HuH-7 (cell line): Measurements from ENCODE around the gene ZNF318.
A peak's percentile ranks its signal among the peaks of the same experiment; 100 is the strongest.
"Not testable (repeated sequence)": the region's sequence is repeated elsewhere in the genome, so short reads cannot be mapped to it uniquely, and the experiment has no call there.

Source experiments
- DNase-seq: peaks from one replicate; pipeline ENCODE4 v3.0.0; 2011; ENCODE audit warnings: low spot score

ZNF318 gene, protein sequence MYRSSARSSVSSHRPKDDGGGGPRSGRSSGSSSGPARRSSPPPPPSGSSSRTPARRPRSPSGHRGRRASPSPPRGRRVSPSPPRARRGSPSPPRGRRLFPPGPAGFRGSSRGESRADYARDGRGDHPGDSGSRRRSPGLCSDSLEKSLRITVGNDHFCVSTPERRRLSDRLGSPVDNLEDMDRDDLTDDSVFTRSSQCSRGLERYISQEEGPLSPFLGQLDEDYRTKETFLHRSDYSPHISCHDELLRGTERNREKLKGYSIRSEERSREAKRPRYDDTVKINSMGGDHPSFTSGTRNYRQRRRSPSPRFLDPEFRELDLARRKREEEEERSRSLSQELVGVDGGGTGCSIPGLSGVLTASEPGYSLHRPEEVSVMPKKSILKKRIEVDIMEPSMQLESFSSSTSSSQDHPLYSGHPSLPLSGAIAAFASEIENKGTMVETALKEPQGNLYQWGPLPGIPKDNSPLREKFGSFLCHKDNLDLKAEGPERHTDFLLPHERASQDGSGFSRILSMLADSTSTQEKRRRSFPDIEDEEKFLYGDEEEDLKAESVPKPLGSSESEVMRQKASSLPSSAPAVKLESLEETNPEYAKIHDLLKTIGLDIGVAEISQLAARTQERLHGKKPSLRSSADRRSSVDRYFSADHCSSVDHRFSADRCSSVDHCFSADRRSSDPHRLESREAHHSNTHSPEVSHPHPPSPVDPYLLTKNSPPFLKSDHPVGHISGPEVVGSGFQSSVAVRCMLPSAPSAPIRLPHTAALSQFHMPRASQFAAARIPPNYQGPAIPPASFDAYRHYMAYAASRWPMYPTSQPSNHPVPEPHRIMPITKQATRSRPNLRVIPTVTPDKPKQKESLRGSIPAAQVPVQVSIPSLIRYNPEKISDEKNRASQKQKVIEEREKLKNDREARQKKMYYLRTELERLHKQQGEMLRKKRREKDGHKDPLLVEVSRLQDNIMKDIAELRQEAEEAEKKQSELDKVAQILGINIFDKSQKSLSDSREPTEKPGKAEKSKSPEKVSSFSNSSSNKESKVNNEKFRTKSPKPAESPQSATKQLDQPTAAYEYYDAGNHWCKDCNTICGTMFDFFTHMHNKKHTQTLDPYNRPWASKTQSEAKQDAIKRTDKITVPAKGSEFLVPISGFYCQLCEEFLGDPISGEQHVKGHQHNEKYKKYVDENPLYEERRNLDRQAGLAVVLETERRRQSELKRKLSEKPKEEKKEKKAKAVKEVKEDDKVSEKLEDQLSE (N-terminal part only)

DNA sequence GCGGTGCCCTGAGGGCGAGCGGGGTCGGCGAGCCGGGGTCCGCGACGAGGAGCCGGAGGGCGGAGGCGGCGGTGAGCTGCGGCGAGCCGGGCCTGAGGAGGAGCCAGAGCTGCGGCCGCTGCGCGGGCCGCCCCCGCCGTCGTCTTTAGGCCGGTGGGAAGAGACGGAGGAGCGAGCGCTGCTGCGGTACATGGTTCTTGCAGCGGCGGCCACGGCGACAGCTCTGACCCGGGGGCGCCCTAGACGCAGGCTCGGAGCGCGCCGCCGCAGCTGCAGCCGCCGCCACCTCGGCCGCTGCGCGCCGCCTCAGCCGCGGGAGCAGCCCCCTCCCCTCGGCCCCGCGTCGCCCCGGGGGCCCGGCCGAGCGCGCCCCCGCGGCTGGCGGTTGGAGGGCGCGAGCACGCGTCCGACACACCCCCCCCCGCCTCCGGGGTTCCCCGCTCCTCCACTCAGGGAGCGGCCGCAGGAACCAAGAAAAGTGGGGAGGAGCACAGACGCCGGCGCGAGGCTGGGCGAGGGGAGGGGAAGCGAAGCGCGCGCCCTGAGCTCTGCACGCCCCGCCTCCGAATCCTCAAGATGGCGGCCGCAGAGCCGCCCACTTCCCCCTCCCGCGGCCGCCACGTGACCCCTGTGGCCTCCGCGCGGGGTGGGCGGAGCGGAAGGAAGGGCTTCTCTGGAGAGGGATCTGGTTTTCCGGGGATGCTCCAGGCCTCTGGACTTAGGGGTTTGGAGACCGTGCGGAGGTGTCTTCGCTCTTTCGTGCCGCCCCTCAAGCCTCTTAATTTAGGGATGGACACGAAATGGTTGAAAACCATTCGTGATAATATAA, at the start of gene ZNF318:
TSS of gene ZNF318 (minus strand) at position 474 of the 829 bp plus-strand sequence. CDS start at position 192, 282 bp downstream.
- peak; percentile 75 for DNase-seq

DNA sequence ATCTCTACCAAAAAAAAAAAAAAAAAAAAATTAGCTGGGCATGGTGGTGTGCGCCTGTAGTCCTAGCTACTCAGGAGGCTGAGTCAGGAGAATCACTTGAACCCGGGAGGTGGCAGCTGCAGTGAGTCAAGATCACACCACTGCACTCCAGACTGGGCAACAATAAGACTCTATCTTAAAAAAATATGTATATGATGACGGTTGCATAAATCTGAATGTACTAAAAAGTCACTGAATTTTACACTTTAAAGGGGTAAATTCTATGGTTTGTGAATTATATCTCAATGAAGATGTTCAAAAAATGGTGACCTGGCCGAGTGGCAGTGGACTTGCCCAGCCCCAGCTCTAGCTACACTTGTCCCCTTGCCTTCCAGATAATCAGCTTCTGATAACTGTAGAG, 47.5 kb upstream of the ZNF318 start:
- no peak for DNase-seq

DNA sequence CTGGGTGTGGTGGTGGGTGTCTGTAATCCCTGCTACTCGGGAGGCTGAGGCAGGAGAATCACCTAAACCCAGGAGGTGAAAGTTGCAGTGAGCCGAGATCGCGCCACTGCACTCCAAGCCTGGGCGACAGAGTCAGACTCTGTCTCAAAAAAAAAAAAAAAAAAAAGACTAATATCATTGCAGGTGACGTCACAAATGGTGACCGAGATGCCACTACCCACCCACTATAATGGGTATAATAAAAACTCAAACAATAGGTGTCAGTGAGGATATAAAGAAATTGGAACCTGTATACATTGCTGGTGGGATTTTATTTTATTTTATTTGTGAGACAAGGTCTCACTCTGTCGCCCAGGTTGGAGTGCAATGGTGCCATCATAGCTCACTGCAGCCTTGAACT, 45.8 kb upstream of the ZNF318 start:
- DNase-seq, result not testable (repeated sequence)

DNA sequence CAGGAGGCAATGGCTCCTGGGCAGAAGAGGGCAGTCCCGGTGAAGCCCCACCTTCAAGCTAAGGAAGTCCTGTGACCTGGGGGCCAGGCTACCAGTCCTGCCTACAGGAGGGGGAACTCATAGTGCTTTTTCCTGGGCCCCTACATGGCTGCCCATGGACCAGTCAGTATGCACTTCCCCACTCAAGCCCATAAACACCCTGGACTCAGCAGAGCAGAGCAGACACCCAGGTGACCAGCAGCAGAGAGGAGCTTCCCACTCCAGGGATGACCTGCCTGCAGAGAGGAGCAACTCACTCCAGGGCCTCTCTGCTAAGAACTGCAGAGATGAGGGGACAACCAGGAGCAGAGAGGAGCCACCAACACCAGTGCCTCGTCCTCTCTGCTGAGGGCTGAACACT, 43.6 kb upstream of the ZNF318 start:
- DNase-seq, result no peak

DNA sequence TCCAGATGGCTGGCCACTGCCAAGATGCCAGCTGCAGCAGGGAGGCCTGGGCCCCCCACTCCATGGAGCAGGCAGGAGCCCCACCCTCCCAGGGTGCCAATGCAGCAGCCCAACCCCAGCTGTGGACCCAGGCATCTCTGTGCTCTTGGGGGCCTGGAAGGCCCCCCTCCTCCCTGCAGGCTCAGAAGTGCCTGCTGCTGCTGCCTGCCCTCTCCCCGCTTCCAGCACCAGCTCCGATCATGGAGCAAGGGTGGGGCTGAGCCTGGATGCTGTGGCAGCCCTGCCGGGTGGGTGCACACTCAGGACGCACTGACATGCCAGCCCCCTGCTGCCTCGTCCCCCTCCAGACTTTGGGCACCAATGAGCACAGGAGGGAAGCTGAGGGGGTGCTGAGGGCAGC, 43.1 kb upstream of the ZNF318 start:
- no peak for DNase-seq

DNA sequence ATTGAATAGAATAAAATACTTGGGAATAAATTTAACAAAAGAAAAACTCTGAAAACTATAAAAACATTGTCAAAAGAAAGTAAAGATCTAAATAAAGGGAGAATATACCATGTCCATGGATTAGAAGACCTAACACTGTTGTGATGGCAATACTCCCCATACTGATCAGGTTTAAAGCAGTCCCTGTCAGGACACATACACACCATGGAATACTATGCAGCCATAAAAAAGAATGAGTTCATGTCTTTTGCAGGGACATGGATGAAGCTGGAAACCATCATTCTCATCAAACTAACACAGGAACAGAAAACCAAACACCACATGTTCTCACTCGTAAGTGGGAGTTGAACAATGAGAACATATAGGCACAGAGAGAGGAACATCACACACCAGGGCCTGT, 41.3 kb upstream of the ZNF318 start:
- DNase-seq, result not testable (repeated sequence)

DNA sequence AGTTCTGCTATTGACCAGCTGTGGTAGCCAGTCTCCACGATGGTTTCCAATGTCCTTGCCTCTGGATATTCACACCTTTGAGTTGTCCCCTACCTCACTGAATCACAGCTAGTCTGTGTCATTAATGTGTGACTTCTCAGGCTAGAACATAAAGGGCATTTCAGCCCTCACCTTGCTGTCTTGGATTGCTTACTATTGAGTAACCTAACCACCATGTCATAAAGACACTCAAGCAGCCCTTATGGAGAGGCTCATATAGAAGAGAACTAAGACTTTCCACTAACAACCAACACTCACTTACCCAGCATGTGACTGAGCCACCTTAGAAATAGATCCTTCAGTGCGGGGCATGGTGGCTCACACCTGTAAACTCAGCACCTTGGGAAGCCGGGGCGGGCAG, 38.8 kb upstream of the ZNF318 start:
- no peak for DNase-seq

DNA sequence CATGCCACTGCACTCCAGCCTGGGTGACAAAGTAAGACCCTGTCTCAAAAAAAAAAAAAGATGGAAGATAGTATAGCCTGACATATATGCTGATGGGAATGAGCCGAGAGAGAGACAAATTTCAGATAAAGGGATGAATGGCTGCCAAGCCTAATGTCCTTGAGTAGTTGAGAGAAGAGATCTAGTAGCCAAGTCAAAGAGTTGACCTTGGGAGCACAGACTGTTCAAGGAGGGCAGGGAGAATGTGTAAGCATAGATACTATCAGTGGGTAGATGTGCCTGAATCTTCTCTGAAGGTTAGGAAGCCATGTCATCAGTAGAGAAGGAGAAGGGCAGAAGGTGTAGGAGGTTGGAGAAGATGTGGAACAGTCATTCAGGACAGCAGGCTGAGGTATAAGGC, 37.8 kb upstream of the ZNF318 start:
- DNase-seq, result no peak

DNA sequence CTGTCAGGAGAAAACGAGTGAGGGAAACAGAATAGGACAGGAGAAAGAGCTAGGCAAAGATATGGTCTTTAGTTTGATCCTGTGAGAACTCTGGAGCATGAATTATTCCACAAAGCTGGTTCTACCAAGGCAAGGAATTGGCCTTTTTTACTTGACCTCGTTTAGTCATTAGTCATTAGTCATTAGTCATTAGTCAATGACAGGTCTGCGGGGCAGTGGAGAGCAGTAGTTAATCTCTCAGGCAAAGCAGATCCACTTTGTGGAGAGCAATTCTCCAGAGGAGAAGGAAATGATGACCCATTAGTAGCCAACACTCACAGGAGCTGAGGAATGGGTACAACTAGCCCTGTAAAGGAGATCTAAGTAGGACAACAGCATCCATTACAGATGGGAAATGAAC, 35.9 kb upstream of the ZNF318 start:
- no peak for DNase-seq

DNA sequence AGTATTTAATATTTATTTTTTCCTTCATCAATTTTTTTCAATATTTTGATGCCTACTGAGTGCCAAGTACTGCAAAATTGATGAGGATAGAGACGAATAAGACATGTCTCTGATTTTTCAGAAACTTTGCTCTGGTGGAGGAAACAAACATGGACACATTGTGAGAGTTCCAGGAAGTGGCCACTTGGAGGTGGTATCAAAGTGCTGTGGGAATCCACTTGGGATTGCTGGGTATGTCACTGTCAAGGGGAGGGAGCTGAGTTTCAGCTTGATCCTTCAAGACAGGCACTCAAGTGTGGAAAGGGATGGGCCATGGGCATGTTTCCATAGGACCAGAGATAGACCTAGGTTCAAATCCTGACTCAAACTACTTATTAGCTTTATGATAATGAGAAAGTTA, 33.4 kb upstream of the ZNF318 start:
- DNase-seq, result no peak

DNA sequence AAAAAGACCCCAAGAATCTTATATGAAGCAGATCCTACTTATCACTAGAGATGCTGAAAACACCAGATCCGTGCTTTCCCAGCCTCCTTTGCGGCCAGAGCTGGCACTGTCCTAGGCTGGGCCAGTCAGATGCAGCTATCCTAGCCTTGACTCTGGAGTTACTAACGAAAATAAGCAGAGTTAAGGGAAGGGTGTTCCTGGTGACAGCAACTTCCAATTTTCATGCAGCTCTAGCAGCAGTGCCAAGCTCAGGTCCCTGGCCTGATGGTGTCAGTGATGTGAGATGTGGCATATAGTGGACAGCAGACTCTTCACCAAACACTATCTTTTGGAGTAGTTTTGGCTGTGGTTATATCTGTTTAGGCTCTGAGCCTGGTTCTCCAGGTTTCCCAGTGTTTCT, 32.3 kb upstream of the ZNF318 start:
- no peak for DNase-seq

DNA sequence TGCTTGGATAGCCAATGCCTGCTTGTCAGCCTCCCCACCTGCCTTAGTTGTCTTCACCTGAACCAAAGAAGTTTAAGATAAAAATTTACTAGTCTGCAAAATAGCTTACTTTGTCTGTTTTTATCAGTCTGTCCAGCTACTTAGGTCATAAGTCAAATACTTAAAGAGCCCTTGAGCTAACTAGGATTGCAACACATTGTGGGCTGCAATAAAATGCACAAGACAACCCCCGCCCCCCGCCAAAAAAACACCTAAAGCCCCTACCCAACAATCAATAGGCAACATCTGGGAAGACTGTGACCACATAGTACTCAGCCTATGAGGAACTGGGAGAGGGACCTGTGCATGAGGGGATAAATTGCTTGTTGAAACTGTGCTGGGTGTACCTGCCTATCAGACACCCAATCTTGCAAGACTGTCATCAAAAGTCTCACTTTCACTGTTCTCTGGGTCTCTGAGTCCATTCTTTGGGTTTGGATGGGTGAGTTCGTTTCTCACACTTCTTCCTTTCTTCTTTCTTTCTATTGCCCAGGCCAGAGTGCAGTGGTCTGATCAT, 30.6 kb upstream of the ZNF318 start:
- no peak for DNase-seq

DNA sequence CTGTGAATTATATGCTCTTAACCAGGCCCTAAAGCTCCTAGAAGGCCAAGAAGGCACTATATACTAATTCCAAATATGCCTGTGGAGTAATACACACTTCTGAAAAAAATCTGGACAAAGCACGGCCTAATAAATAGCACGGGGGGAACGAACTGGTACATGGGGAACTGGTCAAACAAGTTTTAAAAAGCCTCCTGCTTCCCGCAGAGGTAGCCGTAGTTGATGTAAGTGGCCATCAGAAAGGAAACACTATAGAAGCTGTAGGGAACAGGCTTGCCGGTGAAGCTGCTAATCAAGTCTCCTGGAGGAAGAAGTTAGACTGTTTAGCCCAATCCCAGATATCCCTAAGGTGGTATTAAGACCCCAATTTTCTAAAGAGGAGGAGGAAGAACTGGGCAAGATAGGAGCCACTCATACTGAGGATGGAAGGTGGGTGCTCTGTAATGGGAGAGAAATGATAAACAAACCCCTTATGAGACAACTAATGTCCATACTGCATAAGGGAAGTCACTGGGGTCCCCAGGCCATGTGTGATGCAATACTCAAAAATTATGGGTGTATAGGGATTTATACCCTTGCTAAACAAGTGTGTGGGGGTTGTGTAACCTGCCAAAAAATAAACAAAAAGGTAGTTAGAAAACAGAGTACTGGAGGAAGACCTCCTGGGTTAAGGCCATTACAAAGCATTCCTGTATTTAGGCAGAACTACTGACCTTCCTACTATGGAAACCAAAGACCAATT, 27.1 kb upstream of the ZNF318 start:
- no peak for DNase-seq

DNA sequence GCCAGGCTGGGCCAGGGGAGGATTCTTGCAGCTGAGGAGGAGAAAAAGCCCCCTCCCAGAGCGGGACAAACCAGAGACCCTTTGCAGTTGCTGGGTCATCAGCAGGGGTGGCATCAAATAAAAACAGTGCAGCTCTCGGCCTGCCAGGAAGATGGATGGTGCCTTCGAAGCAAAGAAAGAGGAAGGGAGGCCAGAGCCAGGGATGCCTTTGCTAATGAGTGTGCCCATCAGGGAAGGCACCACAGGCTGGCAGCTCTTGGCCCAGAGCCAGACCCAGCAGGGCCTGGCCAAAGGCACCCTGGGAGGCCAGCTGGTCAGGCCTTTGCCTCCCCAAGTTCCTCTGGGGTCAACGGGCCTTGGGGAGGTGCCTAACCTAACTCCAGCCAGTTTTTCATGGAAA, 26.3 kb upstream of the ZNF318 start:
- no peak for DNase-seq

DNA sequence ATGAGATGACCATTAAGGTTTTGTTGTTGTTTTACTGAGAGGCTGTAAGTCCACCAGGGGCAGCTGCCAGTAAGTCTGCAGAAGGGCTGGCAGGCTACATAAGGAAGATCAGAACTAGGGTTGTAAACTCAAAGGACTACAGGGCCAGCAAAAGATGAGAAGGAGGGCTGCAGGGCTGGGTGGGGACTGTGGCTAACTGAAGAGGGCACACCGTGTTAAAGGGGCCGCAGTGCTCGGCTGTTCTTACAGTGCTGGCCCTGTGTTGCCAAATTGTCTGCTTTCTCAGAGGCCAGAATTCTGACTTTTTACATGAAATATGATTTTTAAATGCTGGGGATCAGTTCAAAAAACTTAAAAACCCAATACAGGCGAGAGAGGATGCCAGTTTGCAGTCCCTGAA, 25.5 kb upstream of the ZNF318 start:
- no peak for DNase-seq

DNA sequence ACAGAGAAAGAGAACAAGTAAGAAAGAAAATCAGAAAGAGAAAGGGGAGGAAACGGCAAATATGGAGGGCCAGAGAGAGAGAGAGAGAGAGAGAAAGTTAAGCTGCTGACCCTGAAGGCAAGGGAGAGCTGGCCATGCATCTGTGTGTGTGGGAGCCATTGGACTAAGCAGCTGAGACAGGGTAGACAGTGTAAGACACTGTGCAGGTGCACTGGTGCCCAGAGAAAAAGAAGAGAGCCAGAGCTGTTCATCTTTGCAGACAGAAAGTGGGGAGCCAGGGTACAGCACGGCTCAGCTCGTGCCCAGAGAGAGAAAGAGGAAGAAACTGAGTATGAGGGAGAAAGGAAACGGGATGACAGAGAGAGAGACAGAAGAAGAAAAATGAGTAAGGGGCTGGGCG, 24.2 kb upstream of the ZNF318 start:
- DNase-seq, result no peak

DNA sequence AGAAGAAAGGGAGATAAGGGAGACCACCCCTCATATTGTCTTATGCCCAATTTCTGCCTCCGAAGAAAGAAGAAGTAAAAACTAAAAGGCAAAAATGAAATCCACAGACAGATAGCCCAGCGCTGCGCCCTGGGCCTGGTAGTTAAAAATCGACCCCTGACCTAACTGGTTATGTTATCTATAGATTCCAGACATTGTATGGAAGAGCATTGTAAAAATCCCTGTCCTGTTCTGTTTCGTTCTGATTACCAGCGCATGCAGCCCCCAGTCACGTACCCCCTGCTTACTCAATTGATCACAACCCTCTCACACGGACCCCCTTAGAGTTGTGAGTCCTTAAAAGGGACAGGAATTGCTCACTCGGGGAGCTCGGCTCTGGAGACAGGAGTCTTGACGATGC, 23.7 kb upstream of the ZNF318 start:
- not testable (repeated sequence) for DNase-seq

DNA sequence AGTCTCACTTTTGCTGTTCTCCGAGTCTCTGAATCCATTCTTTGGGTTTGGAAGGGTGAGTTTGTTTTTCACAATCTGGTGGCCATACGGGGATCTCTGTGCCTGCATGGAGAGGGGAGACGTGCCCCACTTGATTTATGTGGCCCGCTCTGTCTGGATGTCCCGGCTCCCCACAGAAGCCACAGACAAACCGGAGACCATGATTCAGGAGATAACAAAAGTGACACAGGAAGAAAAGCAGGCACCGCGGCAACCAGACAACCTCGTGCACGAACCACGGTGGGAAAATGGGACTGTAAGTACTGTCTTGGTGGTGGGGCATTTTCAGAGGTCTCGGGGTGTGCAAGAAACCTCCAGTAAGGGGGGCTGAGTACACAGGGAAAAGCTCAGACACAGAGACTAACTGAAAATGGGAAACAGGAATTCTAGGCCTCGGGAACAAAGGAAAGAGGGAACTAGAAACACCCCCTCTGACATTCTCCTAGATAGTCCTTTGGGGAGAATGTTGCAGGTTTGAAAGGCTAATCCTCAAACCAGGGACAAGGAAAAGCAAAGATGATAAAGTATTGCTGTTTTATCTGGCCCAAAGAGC, 22.1 kb upstream of the ZNF318 start:
- DNase-seq, result no peak

DNA sequence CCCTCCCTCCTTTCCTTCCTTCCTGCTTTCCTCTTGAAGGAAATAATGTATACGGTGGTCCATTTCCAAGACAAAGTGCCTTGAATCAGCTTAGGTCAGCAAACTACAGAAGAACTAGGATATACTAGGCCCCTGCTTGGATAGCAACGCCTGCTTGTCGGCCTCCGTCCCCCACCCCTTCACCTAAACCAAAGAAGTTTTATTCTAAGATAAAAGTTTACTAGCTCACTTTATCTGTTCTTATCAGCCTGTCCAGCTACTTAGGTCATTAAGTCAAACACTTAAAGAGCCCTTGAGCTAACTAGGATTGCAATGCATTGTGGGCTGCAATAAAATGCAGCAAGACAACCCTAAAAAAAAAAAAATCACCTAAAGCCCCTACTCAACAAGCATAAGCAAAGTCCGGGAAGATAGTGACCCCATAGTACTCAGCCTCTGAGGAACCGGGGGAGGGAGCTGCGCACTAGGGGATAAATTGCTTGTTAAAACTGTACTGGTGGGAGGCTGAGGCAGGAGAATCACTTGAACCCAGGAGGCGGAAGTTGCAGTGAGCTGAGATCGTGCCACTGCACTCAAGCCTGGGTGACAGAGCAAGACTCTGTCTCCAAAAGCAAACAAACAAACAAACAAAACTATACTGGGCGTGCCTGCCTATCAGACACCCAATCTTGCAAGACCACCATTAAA, 21.4 kb upstream of the ZNF318 start:
- not testable (repeated sequence) for DNase-seq
